HepG2 (cell line): ENCODE measurements around the gene ALX4.

Experiments
- PLRG1 ChIP-seq: fragments of 450-650 bp; conservative IDR thresholded peaks from 2 replicates; pipeline ENCODE4 v1.6.1; 2016
- SP2 ChIP-seq: sonication (generic); formaldehyde crosslinking; IDR thresholded peaks from 2 replicates; pipeline ENCODE4 v1.5.1; 2020; ENCODE audit warnings: mild to moderate bottlenecking, missing genetic modification reagents
- YEATS2 ChIP-seq: sonication (generic); formaldehyde crosslinking; IDR thresholded peaks from 2 replicates; pipeline ENCODE4 v1.4.0; 2020; ENCODE audit warnings: missing genetic modification reagents, borderline replicate concordance
- ZFP1 ChIP-seq: IDR thresholded peaks from 2 replicates; pipeline ENCODE4 v1.6.1; 2016
- TF ChIP-seq, protein P1 (sequence below): sonication (generic); formaldehyde crosslinking; IDR thresholded peaks from 2 replicates; pipeline ENCODE4 v1.5.0; 2020; ENCODE audit warnings: mild to moderate bottlenecking, missing genetic modification reagents, moderate library complexity
- TF ChIP-seq, protein P2 (sequence below): fragments of 450-650 bp; IDR thresholded peaks from 2 replicates; pipeline ENCODE4 v1.6.1; 2016
- TF ChIP-seq, protein P3 (sequence below): IDR thresholded peaks from 2 replicates; pipeline ENCODE4 v1.6.1; 2012; ENCODE audit warnings: inconsistent platforms
- TF ChIP-seq, protein P4 (sequence below): sonication (generic); formaldehyde crosslinking; IDR thresholded peaks from 2 replicates; pipeline ENCODE4 v1.4.0; 2020; ENCODE audit warnings: mild to moderate bottlenecking, low read depth, missing genetic modification reagents
- TF ChIP-seq, protein P5 (sequence below): sonication (generic); formaldehyde crosslinking; IDR thresholded peaks from 2 replicates; pipeline ENCODE4 v1.9.0; 2021; ENCODE audit warnings: missing genetic modification reagents, borderline replicate concordance

DNA sequence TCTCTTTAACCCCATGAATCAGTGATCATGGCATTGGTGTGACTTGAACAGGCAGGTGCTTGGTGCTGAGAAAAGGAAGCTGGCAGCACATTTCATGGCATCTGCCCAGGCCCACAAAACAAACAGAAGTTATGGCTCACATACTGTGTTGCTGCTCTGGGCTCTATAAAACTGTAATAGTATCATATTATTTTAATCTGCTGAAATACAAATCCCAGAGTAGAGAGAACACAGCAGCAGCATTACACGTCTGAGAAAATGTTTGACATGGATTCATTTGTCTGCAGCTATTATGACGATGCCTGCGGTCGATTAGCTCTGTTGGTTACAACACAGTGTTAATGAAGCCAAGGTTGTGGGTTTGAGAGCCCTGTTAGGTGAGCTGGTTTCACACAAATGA lies 80.8 kb downstream of the ALX4 start:
- TF ChIP-seq, protein P1, sequence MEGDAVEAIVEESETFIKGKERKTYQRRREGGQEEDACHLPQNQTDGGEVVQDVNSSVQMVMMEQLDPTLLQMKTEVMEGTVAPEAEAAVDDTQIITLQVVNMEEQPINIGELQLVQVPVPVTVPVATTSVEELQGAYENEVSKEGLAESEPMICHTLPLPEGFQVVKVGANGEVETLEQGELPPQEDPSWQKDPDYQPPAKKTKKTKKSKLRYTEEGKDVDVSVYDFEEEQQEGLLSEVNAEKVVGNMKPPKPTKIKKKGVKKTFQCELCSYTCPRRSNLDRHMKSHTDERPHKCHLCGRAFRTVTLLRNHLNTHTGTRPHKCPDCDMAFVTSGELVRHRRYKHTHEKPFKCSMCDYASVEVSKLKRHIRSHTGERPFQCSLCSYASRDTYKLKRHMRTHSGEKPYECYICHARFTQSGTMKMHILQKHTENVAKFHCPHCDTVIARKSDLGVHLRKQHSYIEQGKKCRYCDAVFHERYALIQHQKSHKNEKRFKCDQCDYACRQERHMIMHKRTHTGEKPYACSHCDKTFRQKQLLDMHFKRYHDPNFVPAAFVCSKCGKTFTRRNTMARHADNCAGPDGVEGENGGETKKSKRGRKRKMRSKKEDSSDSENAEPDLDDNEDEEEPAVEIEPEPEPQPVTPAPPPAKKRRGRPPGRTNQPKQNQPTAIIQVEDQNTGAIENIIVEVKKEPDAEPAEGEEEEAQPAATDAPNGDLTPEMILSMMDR (CRISPR knock-in tag): no peak
- TF ChIP-seq, protein P2, sequence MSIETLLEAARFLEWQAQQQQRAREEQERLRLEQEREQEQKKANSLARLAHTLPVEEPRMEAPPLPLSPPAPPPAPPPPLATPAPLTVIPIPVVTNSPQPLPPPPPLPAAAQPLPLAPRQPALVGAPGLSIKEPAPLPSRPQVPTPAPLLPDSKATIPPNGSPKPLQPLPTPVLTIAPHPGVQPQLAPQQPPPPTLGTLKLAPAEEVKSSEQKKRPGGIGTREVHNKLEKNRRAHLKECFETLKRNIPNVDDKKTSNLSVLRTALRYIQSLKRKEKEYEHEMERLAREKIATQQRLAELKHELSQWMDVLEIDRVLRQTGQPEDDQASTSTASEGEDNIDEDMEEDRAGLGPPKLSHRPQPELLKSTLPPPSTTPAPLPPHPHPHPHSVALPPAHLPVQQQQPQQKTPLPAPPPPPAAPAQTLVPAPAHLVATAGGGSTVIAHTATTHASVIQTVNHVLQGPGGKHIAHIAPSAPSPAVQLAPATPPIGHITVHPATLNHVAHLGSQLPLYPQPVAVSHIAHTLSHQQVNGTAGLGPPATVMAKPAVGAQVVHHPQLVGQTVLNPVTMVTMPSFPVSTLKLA: no peak
- TF ChIP-seq SP2 (CRISPR knock-in tag) (no peak), YEATS2 (CRISPR knock-in tag) (no peak), PLRG1 (no peak), ZFP1 (no peak)
- TF ChIP-seq, protein P3, sequence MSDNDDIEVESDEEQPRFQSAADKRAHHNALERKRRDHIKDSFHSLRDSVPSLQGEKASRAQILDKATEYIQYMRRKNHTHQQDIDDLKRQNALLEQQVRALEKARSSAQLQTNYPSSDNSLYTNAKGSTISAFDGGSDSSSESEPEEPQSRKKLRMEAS: no peak
- TF ChIP-seq, protein P4, sequence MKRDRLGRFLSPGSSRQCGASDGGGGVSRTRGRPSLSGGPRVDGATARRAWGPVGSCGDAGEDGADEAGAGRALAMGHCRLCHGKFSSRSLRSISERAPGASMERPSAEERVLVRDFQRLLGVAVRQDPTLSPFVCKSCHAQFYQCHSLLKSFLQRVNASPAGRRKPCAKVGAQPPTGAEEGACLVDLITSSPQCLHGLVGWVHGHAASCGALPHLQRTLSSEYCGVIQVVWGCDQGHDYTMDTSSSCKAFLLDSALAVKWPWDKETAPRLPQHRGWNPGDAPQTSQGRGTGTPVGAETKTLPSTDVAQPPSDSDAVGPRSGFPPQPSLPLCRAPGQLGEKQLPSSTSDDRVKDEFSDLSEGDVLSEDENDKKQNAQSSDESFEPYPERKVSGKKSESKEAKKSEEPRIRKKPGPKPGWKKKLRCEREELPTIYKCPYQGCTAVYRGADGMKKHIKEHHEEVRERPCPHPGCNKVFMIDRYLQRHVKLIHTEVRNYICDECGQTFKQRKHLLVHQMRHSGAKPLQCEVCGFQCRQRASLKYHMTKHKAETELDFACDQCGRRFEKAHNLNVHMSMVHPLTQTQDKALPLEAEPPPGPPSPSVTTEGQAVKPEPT (CRISPR knock-in tag): no peak
- TF ChIP-seq, protein P5, sequence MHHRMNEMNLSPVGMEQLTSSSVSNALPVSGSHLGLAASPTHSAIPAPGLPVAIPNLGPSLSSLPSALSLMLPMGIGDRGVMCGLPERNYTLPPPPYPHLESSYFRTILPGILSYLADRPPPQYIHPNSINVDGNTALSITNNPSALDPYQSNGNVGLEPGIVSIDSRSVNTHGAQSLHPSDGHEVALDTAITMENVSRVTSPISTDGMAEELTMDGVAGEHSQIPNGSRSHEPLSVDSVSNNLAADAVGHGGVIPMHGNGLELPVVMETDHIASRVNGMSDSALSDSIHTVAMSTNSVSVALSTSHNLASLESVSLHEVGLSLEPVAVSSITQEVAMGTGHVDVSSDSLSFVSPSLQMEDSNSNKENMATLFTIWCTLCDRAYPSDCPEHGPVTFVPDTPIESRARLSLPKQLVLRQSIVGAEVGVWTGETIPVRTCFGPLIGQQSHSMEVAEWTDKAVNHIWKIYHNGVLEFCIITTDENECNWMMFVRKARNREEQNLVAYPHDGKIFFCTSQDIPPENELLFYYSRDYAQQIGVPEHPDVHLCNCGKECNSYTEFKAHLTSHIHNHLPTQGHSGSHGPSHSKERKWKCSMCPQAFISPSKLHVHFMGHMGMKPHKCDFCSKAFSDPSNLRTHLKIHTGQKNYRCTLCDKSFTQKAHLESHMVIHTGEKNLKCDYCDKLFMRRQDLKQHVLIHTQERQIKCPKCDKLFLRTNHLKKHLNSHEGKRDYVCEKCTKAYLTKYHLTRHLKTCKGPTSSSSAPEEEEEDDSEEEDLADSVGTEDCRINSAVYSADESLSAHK (CRISPR knock-in tag): no peak
